SK-N-MC (cell line): Measurements from ENCODE around the gene SLC5A11.

Experiments
- EZH2 ChIP-seq: fragments of 200-600 bp; sonication (generic); IDR thresholded peaks from one replicate; pipeline ENCODE4 v1.6.1; 2017; ENCODE audit warnings: antibody characterized with exemption
- FOXP2 ChIP-seq: optimal IDR thresholded peaks from 2 replicates; pipeline ENCODE3; 2011; ENCODE audit warnings: mild to moderate bottlenecking, moderate library complexity; ENCODE audit not compliant: insufficient read depth; ENCODE audit errors: extremely low read length, control extremely low read depth
- POLR2AphosphoS5 ChIP-seq: IDR thresholded peaks from 2 replicates; pipeline ENCODE4 v1.6.1; 2012; ENCODE audit warnings: mild to moderate bottlenecking, low read depth, low read length, borderline replicate concordance

DNA sequence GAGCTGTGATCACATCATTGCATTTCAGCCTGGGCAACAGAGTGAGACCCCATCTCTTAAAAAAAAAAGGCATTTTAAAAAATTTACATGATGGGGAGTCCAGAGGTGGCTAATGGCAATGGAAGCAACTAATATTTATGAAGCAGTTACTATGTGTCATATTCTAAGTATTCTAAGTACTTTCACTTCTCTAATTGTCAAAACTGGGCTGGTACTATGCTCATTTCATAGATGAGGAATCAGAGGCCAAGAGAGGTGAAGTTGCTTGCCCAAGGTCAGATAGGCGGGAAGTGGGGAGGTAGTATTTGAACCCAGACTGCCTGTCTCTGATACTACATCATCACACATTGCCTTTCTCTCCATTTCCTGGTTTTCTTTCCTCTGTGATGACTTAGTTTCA is 50.7 kb downstream of the SLC5A11 start:
- no peak for TF ChIP-seq FOXP2
- TF ChIP-seq POLR2AphosphoS5: no peak
- no peak for TF ChIP-seq EZH2
